ENCODE results near the gene DAB1.

DNA sequence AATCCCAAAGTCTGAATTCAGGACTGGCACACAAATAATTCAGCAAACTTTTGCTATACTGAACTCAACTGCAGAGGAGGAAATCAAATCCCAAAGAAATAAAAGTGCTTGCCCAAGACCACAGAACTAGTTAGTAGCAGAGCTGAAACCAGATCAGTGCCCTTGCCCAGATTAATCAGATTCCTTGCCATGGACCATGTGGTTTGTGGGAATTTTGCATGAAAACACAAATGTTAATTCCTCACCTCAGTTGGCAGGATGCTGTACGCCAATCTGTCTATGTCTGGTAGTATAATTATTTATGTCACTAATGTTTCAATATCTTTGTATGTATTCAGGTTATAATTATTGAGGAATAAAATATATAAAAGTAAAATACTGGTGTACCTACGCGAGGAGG, 173.8 kb downstream of the DAB1 start:
- TF ChIP-seq, protein P1, sequence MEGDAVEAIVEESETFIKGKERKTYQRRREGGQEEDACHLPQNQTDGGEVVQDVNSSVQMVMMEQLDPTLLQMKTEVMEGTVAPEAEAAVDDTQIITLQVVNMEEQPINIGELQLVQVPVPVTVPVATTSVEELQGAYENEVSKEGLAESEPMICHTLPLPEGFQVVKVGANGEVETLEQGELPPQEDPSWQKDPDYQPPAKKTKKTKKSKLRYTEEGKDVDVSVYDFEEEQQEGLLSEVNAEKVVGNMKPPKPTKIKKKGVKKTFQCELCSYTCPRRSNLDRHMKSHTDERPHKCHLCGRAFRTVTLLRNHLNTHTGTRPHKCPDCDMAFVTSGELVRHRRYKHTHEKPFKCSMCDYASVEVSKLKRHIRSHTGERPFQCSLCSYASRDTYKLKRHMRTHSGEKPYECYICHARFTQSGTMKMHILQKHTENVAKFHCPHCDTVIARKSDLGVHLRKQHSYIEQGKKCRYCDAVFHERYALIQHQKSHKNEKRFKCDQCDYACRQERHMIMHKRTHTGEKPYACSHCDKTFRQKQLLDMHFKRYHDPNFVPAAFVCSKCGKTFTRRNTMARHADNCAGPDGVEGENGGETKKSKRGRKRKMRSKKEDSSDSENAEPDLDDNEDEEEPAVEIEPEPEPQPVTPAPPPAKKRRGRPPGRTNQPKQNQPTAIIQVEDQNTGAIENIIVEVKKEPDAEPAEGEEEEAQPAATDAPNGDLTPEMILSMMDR (conservative IDR thresholded peaks at IDR 0.05 in 1 of 2, IDR thresholded peaks at IDR 0.05 in 1 of 2; ENCODE audit: extremely low read depth in 1 of 2, insufficient read depth in 1 of 2, low read depth in 1 of 2, low read length in 2 of 2), result no peak
- no peak for TF ChIP-seq EZH2 (IDR thresholded peaks at IDR 0.05; ENCODE audit: borderline replicate concordance, low read length)
